Body of pancreas (tissue), 4 donors: ENCODE measurements around the gene MTCH1. TPM values are rescaled to one million over a fixed set of nuclear protein-coding genes. Genes with fewer than 3 reads are reported as not detected.

Source experiments
- ATAC-seq: fragments of 150-250 bp; one replicate; pipeline ENCODE4 v1.9.1; 2016
- DNase-seq, 4 donors: peaks; one replicate each; pipeline ENCODE4 v3.0.0-alpha.2; 2019
- H3K27ac ChIP-seq, 4 donors: fragments of 200-600 bp; sonication (generic); 1 replicate in 3 of 4; 2 replicates in 1 of 4; pipeline versions ENCODE4 v1.5.1 to v1.6.1; 2016 to 2019; ENCODE audit warnings: mild to moderate bottlenecking in 1 of 4, mixed read lengths in 1 of 4, moderate library complexity in 1 of 4
- H3K27me3 ChIP-seq, 2 donors: fragments of 200-600 bp; sonication (generic); one replicate each; pipeline ENCODE4 v1.6.0; 2016; ENCODE audit warnings: mild to moderate bottlenecking in 1 of 2
- H3K36me3 ChIP-seq, 2 donors: fragments of 200-600 bp; sonication (generic); replicated peaks in 1 of 2; 2 replicates each; pipeline ENCODE4 v1.5.1; 2016; ENCODE audit warnings: low read depth in 2 of 2; ENCODE audit not compliant: insufficient read depth in 1 of 2
- H3K4me1 ChIP-seq: fragments of 200-600 bp; sonication (generic); one replicate; pipeline ENCODE4 v1.6.0; 2016
- H3K4me3 ChIP-seq, 2 donors: fragments of 200-600 bp; sonication (generic); 1 replicate in 1 of 2; 2 replicates in 1 of 2; pipeline ENCODE4 v1.5.1; 2016 to 2019
- H3K9me3 ChIP-seq, 3 donors: fragments of 200-600 bp; sonication (generic); 1 replicate in 2 of 3; 2 replicates in 1 of 3; pipeline ENCODE4 v1.5.1; 2016
- CTCF ChIP-seq, 7 experiments: fragments of 450-650 bp in 4 of 7; fragments of 200-600 bp in 3 of 7; sonication (generic) in 3 of 7; IDR thresholded peaks; one replicate each; pipeline ENCODE4 v1.5.1; 2016 to 2019; ENCODE audit warnings: antibody characterized with exemption in 7 of 7
- POLR2A ChIP-seq, 3 donors: fragments of 450-650 bp; IDR thresholded peaks; one replicate each; pipeline ENCODE4 v1.6.1; 2016; ENCODE audit warnings: antibody characterized with exemption in 3 of 3, mild to moderate bottlenecking in 2 of 3
- WGBS, 2 donors: methylation state at CpG; one replicate each; pipeline ENCODE4 v1.1.5; 2017; 5-methylcytosine and 5-hydroxymethylcytosine counted together
- intact Hi-C: fragments of 100-400 bp; cut with DNase I; formaldehyde crosslinking; loops from one replicate; pipeline ENCODE4 v1.15.1; 2023
- total RNA-seq, 2 donors: library from RNA; depleted of rRNA; stranded (reverse); fragments of >200 nt; gene quantifications; one replicate each; pipeline ENCODE4 v1.1.0, GENCODE V29; 2016

MTCH1 gene
- total RNA-seq, 2 donors from 2014 or later = 152 to 198 TPM

DNA sequence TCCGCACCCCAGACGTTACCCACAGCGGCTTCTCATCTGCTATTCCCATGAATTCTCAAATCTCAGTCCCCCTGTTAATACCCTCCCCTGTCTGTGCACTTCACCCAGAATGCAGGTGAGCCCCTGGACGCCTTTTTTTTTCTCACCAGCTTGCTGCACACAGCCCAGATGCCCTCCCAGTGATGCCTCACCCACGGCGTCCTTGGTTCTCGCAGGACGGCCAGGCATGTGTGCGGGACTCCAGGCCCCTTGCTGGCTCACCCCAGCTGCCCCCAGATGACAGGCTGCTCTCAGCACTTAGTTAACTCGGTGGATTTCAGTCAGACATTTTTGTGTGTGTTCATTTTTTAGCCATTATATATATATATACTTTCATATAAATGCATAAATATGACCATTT is 56.8 kb downstream of the MTCH1 start:
- 65 to 70% methylated on average over 10 of the region's 10 CpGs for WGBS, 2 donors
- no peak overlapping the region for H3K27ac ChIP-seq
- H3K27me3 ChIP-seq = no peaks in the 10 kb centered on the region
- H3K9me3 ChIP-seq = no peaks in the 10 kb centered on the region
- H3K36me3 ChIP-seq = peaks cover 0 to 6% of the 10 kb centered on the region in 2 donors
- ATAC-seq (no peak), DNase-seq (no peak)
- intact Hi-C loops = no loop called here
- H3K4me3 ChIP-seq = no peak overlapping the region
- H3K4me1 ChIP-seq = no peaks in the 10 kb centered on the region
- TF ChIP-seq POLR2A (IDR thresholded peaks at IDR 0.05) = no peak
- no peak for TF ChIP-seq CTCF (IDR thresholded peaks at IDR 0.05)

DNA sequence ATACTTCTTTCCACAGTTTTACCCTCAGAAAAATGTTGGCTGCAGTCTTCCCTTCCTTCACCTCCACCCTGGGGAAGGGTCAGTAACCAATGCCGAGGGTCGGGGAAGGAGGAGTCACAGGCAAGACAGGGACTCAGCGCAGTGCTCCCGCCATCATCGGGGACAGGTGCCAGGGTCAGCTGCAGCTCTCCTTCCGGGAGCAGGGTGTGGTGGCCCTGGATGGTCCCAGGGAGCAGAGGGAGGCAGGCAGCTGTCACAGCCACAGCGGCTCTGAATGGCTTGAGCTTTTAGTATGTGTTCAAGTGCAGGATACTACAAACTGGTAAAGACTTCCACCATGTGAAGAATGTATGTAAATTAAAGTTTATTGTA is 57.5 kb downstream of the MTCH1 start:
- TF ChIP-seq CTCF (IDR thresholded peaks at IDR 0.05) = no peak
- TF ChIP-seq POLR2A (IDR thresholded peaks at IDR 0.05) = no peak
- Histone ChIP-seq H3K27me3 (no peaks in the 10 kb centered on the region), H3K36me3 (peaks cover 0 to 6% of the 10 kb centered on the region in 2 donors), H3K9me3 (no peaks in the 10 kb centered on the region), H3K4me1 (no peaks in the 10 kb centered on the region), H3K27ac (no peak overlapping the region), H3K4me3 (no peak overlapping the region)
- WGBS, 2 donors = 76 to 78% methylated on average over 7 of the region's 7 CpGs
- intact Hi-C loops = no loop called here
- no peak for ATAC-seq
- no peak for DNase-seq

GRCh38 chr6:36927691-36928546 is 58.1 kb downstream of the MTCH1 start:
- no peaks in the 10 kb centered on the region for H3K9me3 ChIP-seq
- peaks cover 0 to 6% of the 10 kb centered on the region in 2 donors for H3K36me3 ChIP-seq
- ATAC-seq = peak; percentile 20
- no peak overlapping the region for H3K4me3 ChIP-seq
- no peaks in the 10 kb centered on the region for H3K4me1 ChIP-seq
- H3K27me3 ChIP-seq = no peaks in the 10 kb centered on the region
- no peak overlapping the region for H3K27ac ChIP-seq
- no peak for TF ChIP-seq CTCF (IDR thresholded peaks at IDR 0.05)
- TF ChIP-seq POLR2A (IDR thresholded peaks at IDR 0.05) = no peak
- DNase-seq = peak in 1 of 4 donors; percentile 19
- intact Hi-C loops = no loop called here
- 70 to 78% methylated on average over 10 to 13 of the region's 13 CpGs for WGBS, 2 donors

DNA sequence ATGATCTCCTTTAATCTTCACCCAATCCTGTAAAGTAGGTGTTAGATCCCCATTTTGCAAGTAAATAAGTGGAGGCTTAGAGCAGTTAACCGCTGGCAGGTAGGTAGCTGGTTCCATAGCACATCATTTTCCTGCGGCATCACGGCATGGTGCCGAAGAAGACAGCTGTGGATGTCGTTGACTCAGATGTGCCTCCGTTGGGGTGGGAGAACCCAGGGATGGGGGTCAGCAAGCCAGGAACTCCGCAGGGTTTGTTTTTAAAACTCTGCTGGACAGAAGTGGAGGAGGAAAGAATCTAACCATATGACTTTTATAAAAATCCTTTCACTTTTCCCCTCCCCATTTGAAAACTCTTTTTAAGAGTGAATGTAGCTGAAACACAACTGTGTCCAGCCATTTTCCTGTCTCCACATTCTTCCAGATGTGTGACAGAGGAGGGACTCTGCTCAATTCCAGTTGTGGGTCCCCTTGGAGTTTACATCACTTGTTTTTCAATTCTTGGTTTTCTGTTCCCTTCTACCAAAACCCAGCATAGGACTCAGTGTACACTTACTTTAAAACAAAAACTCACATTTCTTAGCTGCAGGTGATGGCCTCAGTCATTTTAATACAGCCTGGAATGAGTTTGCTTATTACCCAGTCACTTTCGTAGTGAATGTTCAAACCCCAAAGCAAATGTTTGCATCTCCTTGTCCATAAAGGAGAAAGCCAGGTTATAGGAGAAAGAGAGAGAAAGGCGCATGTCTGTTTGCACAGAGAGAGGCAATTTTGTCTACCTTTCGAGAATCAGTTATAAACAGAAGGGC is 59.1 kb downstream of the MTCH1 start:
- no peak for TF ChIP-seq CTCF (IDR thresholded peaks at IDR 0.05)
- no peak for TF ChIP-seq POLR2A (IDR thresholded peaks at IDR 0.05)
- Histone ChIP-seq H3K36me3 (peaks cover 0 to 6% of the 10 kb centered on the region in 2 donors), H3K4me3 (no peak overlapping the region), H3K9me3 (no peaks in the 10 kb centered on the region), H3K27me3 (no peaks in the 10 kb centered on the region), H3K27ac (no peak overlapping the region), H3K4me1 (no peaks in the 10 kb centered on the region)
- intact Hi-C loops = no loop called here
- WGBS, 2 donors = 87 to 93% methylated on average over 10 of the region's 10 CpGs
- DNase-seq (no peak), ATAC-seq (no peak)
